ENCODE measurements around the gene LUM.

DNA sequence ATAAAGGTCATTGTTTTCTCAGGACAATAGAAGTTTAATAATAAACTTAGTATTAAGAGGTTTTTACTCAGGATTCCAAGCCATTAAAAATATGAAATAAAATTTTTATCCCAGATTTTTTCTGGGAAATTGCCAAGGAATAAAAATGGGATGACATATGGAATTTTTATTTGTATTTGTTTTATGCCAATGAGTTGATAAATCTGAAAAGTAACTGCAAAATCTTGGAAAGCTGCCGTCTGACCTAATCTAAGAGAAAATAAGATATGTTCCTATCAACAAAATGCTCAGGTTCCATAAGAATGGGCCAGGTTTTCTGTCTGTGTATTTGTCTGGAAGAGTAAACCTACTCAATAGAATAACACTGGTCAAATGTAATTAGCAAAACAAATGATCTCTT lies 31.3 kb downstream of the LUM start:
- TF ChIP-seq ZNF274 (IDR thresholded peaks at IDR 0.05; ENCODE audit: low read depth, low read length) (no peak), SUZ12 (IDR thresholded peaks at IDR 0.05; ENCODE audit: extremely low read depth, insufficient read depth, insufficient read length) (no peak)
